ENCODE data around the gene BABAM1. TPM values are rescaled to one million over a fixed set of nuclear protein-coding genes. Genes with fewer than 3 reads are reported as not detected.

The BABAM1 gene
- total and polyA plus RNA-seq, 10 of the 15 experiments (the other 5 are each of a cell fraction or from before 2014, with no cell fraction given) = 11.9 to 154 (median 103) TPM

DNA sequence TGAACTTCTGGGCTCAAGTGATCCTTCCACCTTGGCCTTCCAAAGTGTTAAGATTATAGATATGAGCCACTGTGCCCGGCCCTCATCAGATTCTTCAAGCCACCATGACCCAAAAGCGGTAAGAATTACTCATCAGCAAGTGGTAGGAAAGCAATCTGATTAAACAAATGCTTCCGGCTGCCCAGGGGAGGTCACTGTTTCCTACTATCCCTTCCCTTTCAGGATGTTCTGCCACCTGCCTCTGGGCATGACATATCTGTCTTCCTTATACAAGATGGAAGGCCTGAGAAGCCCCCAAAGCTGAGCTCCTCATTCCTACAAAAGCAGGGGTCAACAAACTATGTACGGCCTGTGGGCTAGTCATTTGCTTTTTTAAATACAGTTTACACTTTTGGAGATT, 29.0 kb downstream of the BABAM1 start:
- in situ Hi-C loops (cut with MboI) (no loop called here), intact Hi-C loops (cut with micrococcal nuclease; ENCODE audit: unreplicated experiment) (no loop called here)
- Histone ChIP-seq H3K79me2 (ENCODE audit: control insufficient read depth, insufficient read depth, low read length) (no peaks in the 10 kb centered on the region; the same call in 1 of the 2 replicates), H3K4me2 (ENCODE audit: control insufficient read depth, insufficient read depth) (no peak overlapping the region), H2AFZ (ENCODE audit: control insufficient read depth, low read depth, low read length) (no peak overlapping the region), H3K4me1 (ENCODE audit: control insufficient read depth, insufficient read depth, low read length) (peaks cover 4% of the 10 kb centered on the region; the same call in 1 of the 2 replicates), H4K20me1 (ENCODE audit: control insufficient read depth, insufficient read depth) (no peaks in the 10 kb centered on the region), H3K27ac (ENCODE audit: control insufficient read depth, insufficient read depth) (no peak overlapping the region), H3K9me3 (replicated peaks; ENCODE audit: control insufficient read depth, insufficient read depth, low read length) (no peaks in the 10 kb centered on the region; the same call in 1 of the 3 replicates), H3K4me3 (no peak overlapping the region), H3K27me3 (replicated peaks in 1 of 2; ENCODE audit: control insufficient read depth in 2 of 2, insufficient read depth in 2 of 2, low read length in 1 of 2) (no peaks in the 10 kb centered on the region), H3K36me3 (ENCODE audit: control insufficient read depth in 2 of 2, insufficient read depth in 2 of 2, low read length in 1 of 2) (no peaks in the 10 kb centered on the region), H3K9ac (ENCODE audit: control insufficient read depth, insufficient read depth, low read length) (no peak overlapping the region)
- ChIA-PET POLR2A (interaction anchor here (0.5 kb wide), 1 partner anchor 88 kb away, joined by 9 read pairs; no protein-coding TSS in a partner anchor), CTCF (interaction anchor here (1.4 to 1.8 kb wide), 2 partner anchors 9 to 90 kb away, joined by 4 to 8 read pairs; partner anchors contain the start of gene MRPL34), RAD21 (ENCODE audit: unreplicated experiment) (interaction anchor here (0.8 kb wide), 1 partner anchor 9 kb away, joined by 4 read pairs; the partner anchor contains the start of gene MRPL34), SMC1A (ENCODE audit: uncharacterized antibody, unreplicated experiment) (interaction anchor here (0.9 kb wide), 1 partner anchor 54 kb away, joined by 3 read pairs; no protein-coding TSS in a partner anchor)
- DNase-seq (ENCODE audit: low read depth, low spot score) = no peak
- BruUV-seq (replicated peaks) = no TSS peak
- no peak for TF ChIP-seq NFYA (IDR thresholded peaks at IDR 0.05; ENCODE audit: borderline replicate concordance, low read depth, low read length)
- no peak for TF ChIP-seq POLR2A (IDR thresholded peaks at IDR 0.05; ENCODE audit: low read depth, low read length)
- no peak for TF ChIP-seq WRNIP1 (IDR thresholded peaks at IDR 0.05; ENCODE audit: borderline replicate concordance, low read depth, low read length)
- TF ChIP-seq SP1 (IDR thresholded peaks at IDR 0.05; ENCODE audit: low read depth, low read length) = no peak
- TF ChIP-seq GABPA (IDR thresholded peaks at IDR 0.05; ENCODE audit: low read depth) = no peak
- TF ChIP-seq, protein P1, sequence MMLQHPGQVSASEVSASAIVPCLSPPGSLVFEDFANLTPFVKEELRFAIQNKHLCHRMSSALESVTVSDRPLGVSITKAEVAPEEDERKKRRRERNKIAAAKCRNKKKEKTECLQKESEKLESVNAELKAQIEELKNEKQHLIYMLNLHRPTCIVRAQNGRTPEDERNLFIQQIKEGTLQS (IDR thresholded peaks at IDR 0.05; ENCODE audit: borderline replicate concordance, extremely low read depth, low read depth, low read length) = no peak
- TF ChIP-seq RBBP5 (conservative IDR thresholded peaks at IDR 0.05) = no peak
- TF ChIP-seq, protein P2, sequence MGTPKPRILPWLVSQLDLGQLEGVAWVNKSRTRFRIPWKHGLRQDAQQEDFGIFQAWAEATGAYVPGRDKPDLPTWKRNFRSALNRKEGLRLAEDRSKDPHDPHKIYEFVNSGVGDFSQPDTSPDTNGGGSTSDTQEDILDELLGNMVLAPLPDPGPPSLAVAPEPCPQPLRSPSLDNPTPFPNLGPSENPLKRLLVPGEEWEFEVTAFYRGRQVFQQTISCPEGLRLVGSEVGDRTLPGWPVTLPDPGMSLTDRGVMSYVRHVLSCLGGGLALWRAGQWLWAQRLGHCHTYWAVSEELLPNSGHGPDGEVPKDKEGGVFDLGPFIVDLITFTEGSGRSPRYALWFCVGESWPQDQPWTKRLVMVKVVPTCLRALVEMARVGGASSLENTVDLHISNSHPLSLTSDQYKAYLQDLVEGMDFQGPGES (IDR thresholded peaks at IDR 0.05) = no peak
- no peak for TF ChIP-seq TCF7 (IDR thresholded peaks at IDR 0.05; ENCODE audit: borderline replicate concordance)
- TF ChIP-seq BCL11A (IDR thresholded peaks at IDR 0.05; ENCODE audit: low read depth, low read length) = no peak
- TF ChIP-seq EGR1 (IDR thresholded peaks at IDR 0.05; ENCODE audit: borderline replicate concordance in 1 of 2, low read depth in 2 of 2, low read length in 2 of 2) = no peak
- 70% methylated on average over 4 of the region's 4 CpGs for WGBS (ENCODE audit: insufficient coverage, insufficient replicate concordance, low lambda C conversion rate, missing lambda C conversion rate)
- FAIRE-seq = no peak
- ATAC-seq = no peak

All from GM12878 (cell line).